Measurements from ENCODE around the gene ATP7B.

DNA sequence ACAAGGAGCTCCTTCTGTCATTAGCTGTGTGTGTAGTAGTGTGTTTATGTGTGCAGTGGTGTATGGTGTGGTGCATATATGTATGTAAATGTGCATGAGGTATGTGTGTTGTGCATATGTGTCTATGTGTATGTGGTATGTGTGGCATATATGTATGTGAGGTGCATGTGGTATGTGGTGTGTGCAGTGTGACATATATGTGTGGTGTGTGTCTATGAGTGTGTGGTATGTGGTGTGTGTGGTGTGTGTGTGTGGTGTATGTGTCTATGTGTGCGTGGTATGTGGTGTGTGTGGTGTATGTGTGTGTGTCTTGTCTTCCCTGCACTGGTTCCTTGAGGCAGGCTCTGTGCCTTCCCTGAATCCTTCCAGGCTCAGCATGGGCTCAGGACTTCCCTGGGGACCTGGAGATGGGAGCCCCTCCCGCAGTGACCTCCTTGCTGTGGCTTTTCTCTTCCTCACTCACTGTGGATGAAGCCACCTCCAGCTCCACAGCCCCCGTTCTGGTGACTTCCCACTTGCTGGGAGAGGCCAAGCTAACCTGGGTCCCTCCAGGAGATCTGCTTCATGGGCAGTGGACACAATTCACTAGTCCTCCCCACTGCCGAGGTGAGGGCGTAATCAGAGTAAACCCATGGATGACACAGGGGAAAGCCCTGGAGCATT lies 85.3 kb downstream of the ATP7B start:
- TF ChIP-seq, protein P1, sequence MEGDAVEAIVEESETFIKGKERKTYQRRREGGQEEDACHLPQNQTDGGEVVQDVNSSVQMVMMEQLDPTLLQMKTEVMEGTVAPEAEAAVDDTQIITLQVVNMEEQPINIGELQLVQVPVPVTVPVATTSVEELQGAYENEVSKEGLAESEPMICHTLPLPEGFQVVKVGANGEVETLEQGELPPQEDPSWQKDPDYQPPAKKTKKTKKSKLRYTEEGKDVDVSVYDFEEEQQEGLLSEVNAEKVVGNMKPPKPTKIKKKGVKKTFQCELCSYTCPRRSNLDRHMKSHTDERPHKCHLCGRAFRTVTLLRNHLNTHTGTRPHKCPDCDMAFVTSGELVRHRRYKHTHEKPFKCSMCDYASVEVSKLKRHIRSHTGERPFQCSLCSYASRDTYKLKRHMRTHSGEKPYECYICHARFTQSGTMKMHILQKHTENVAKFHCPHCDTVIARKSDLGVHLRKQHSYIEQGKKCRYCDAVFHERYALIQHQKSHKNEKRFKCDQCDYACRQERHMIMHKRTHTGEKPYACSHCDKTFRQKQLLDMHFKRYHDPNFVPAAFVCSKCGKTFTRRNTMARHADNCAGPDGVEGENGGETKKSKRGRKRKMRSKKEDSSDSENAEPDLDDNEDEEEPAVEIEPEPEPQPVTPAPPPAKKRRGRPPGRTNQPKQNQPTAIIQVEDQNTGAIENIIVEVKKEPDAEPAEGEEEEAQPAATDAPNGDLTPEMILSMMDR (conservative IDR thresholded peaks at IDR 0.05; ENCODE audit: low read depth, low read length), result no peak
- TF ChIP-seq EZH2phosphoT487 (IDR thresholded peaks at IDR 0.05; ENCODE audit: borderline replicate concordance, low read length) (no peak), EZH2 (IDR thresholded peaks at IDR 0.05; ENCODE audit: low read length, unreplicated experiment) (no peak)

All from PC-3 (cell line).